HCT116 (cell line): Measurements from ENCODE around the gene SEMA5A. TPM values are rescaled to one million over a fixed set of nuclear protein-coding genes. Genes with fewer than 3 reads are reported as not detected.

Experiments used
- ATAC-seq: fragments of 200-7000 bp; cut with Tn5 transposase; 2 replicates; pipeline ENCODE4 v1.9.1; 2020; ENCODE audit warnings: mild to moderate bottlenecking, moderate library complexity
- BruUV-seq: library from RNA; stranded (reverse); fragments of 400-500 nt; replicated peaks from 2 replicates; lab custom pipeline; 2021; lab: Mats Ljungman, UMichigan
- CTCF ChIA-PET: fragments of 300-600 bp; sonication (Branson Sonifier 250); formaldehyde crosslinking; loops from one replicate; lab custom pipeline; 2021; ENCODE audit warnings: antibody characterized with exemption; lab: Charles Lee
- POLR2A ChIA-PET: fragments of 300-600, 350-600 bp; sonication (Branson Sonifier 250); formaldehyde crosslinking; loops from one replicate; lab custom pipeline; 2021; ENCODE audit warnings: antibody characterized with exemption; lab: Charles Lee
- RAD21 ChIA-PET, 2 experiments: fragments of 300-600 bp; sonication (Branson Sonifier 250); formaldehyde crosslinking; loops; one replicate each; lab custom pipeline; 2023; ENCODE audit warnings: low total read pairs in 2 of 2; ENCODE audit not compliant: uncharacterized antibody in 2 of 2, unreplicated experiment in 2 of 2, low non-redundant PET in 1 of 2; lab: Charles Lee
- DNase-seq: peaks from one replicate; pipeline ENCODE4 v3.0.0-alpha.2; 2010; ENCODE audit warnings: low read depth, low spot score
- H2AFZ ChIP-seq: fragments of 200-600 bp; shearing (Covaris generic), sonication (generic); 2 replicates; pipeline ENCODE4 v1.6.1; 2017; ENCODE audit warnings: low read depth, mixed run types, mixed read lengths, antibody characterized with exemption, low read length; ENCODE audit not compliant: poor library complexity, severe bottlenecking
- H3K27ac ChIP-seq: 2 replicates; pipeline ENCODE4 v1.5.1; 2012; ENCODE audit warnings: low read depth, low read length
- H3K27me3 ChIP-seq: fragments of 200-600 bp; sonication (generic); 2 replicates; pipeline ENCODE4 v1.6.1; 2016; ENCODE audit warnings: mixed run types, low read length, mixed read lengths; ENCODE audit not compliant: insufficient read depth
- H3K36me3 ChIP-seq, 2 experiments: fragments of 200-500 bp in 1 of 2; fragments of 200-600 bp in 1 of 2; sonication (Bioruptor generic) in 1 of 2; sonication (generic) in 1 of 2; 2 replicates each; pipeline versions ENCODE4 v1.5.1 to v1.6.1; 2014 to 2016; ENCODE audit warnings: low read length in 2 of 2, inconsistent platforms in 1 of 2, mixed read lengths in 1 of 2, mixed run types in 1 of 2; ENCODE audit not compliant: insufficient read depth in 2 of 2, control insufficient read depth in 1 of 2
- H3K4me1 ChIP-seq, 2 experiments: fragments of 200-600 bp in 1 of 2; sonication (generic) in 1 of 2; 2 replicates each; pipeline versions ENCODE4 v1.5.1 to v1.6.1; 2012 to 2017; ENCODE audit warnings: low read length in 2 of 2, inconsistent platforms in 1 of 2, mild to moderate bottlenecking in 1 of 2, mixed read lengths in 1 of 2, mixed run types in 1 of 2, moderate library complexity in 1 of 2; ENCODE audit not compliant: insufficient read depth in 2 of 2, control insufficient read depth in 1 of 2
- H3K4me2 ChIP-seq: fragments of 200-600 bp; sonication (generic); 2 replicates; pipeline ENCODE4 v1.6.1; 2017; ENCODE audit warnings: mixed run types, low read length, mixed read lengths
- H3K4me3 ChIP-seq, 2 experiments: fragments of 200-600 bp in 1 of 2; sonication (generic) in 1 of 2; replicated peaks in 1 of 2; 2 replicates each; pipeline ENCODE4 v1.5.1; 2011 to 2016; ENCODE audit warnings: low read length in 2 of 2, control low read depth in 1 of 2, low read depth in 1 of 2, mild to moderate bottlenecking in 1 of 2, mixed read lengths in 1 of 2, mixed run types in 1 of 2
- H3K79me2 ChIP-seq: fragments of 200-600 bp; sonication (generic); 2 replicates; pipeline ENCODE4 v1.6.1; 2017; ENCODE audit warnings: mild to moderate bottlenecking, mixed run types, low read length, moderate library complexity, mixed read lengths; ENCODE audit not compliant: insufficient read depth
- H3K9ac ChIP-seq: fragments of 200-600 bp; sonication (generic); 2 replicates; pipeline ENCODE4 v1.6.1; 2016; ENCODE audit warnings: low read length, mixed read lengths
- H3K9me2 ChIP-seq: fragments of 200-600 bp; sonication (generic), shearing (Covaris generic); 2 replicates; pipeline ENCODE4 v1.6.1; 2017; ENCODE audit warnings: mixed run types, mild to moderate bottlenecking, moderate library complexity; ENCODE audit not compliant: insufficient read depth
- H3K9me3 ChIP-seq, 2 experiments: fragments of 200-500 bp in 1 of 2; fragments of 200-600 bp in 1 of 2; sonication (Bioruptor generic) in 1 of 2; sonication (generic) in 1 of 2; 2 replicates each; pipeline ENCODE4 v1.6.1; 2014 to 2017; ENCODE audit warnings: low read length in 2 of 2, mixed read lengths in 2 of 2, inconsistent platforms in 1 of 2, low read depth in 1 of 2, mild to moderate bottlenecking in 1 of 2, mixed run types in 1 of 2, moderate library complexity in 1 of 2; ENCODE audit not compliant: control insufficient read depth in 1 of 2, insufficient read depth in 1 of 2
- H4K20me1 ChIP-seq: fragments of 200-600 bp; sonication (generic), shearing (Covaris generic); 2 replicates; pipeline ENCODE4 v1.6.1; 2017; ENCODE audit warnings: mixed run types, mild to moderate bottlenecking, moderate library complexity; ENCODE audit not compliant: insufficient read depth
- CBX3 ChIP-seq: IDR thresholded peaks from 2 replicates; pipeline ENCODE4 v1.6.1; 2012; ENCODE audit warnings: low read depth
- EGR1 ChIP-seq: IDR thresholded peaks from 2 replicates; pipeline ENCODE4 v1.6.1; 2012; ENCODE audit warnings: low read depth
- FOSL1 ChIP-seq: IDR thresholded peaks from 2 replicates; pipeline ENCODE4 v1.6.1; 2012; ENCODE audit warnings: low read depth
- JUND ChIP-seq: IDR thresholded peaks from 2 replicates; pipeline ENCODE4 v1.6.1; 2012
- POLR2AphosphoS5 ChIP-seq: IDR thresholded peaks from 2 replicates; pipeline ENCODE4 v1.6.1; 2011; ENCODE audit warnings: mild to moderate bottlenecking, low read depth, low read length, moderate library complexity
- RAD21 ChIP-seq: IDR thresholded peaks from 2 replicates; pipeline ENCODE4 v1.6.1; 2012; ENCODE audit warnings: low read depth, mild to moderate bottlenecking
- SP1 ChIP-seq: IDR thresholded peaks from 2 replicates; pipeline ENCODE4 v1.6.1; 2012; ENCODE audit warnings: low read depth
- SRF ChIP-seq: IDR thresholded peaks from 2 replicates; pipeline ENCODE4 v1.6.1; 2012; ENCODE audit warnings: low read depth
- TCF7L2 ChIP-seq: IDR thresholded peaks from 2 replicates; pipeline ENCODE4 v1.7.0; 2011; ENCODE audit warnings: borderline replicate concordance, inconsistent platforms; ENCODE audit not compliant: insufficient read depth, insufficient read length; ENCODE audit errors: extremely low read depth
- YY1 ChIP-seq: IDR thresholded peaks from 2 replicates; pipeline ENCODE4 v1.6.1; 2011; ENCODE audit warnings: low read length, low read depth, moderate library complexity, mild to moderate bottlenecking; ENCODE audit not compliant: insufficient replicate concordance; ENCODE audit errors: extremely low read depth
- ZFX ChIP-seq: fragments of 450-650 bp; IDR thresholded peaks from 2 replicates; pipeline ENCODE4 v1.6.1; 2017
- intact Hi-C: fragments of 100-400 bp; cut with micrococcal nuclease; formaldehyde crosslinking; loops from 2 replicates; pipeline ENCODE4 v1.10.0; 2022
- total RNA-seq: library from RNA; stranded (reverse); gene quantifications from one replicate; pipeline ENCODE4 v1.2.1, GENCODE V29; 2021; ENCODE audit not compliant: unreplicated experiment
- TF ChIP-seq, protein P1 (sequence below): IDR thresholded peaks from 2 replicates; pipeline ENCODE4 v1.6.1; 2011; ENCODE audit warnings: mild to moderate bottlenecking, low read length, moderate library complexity; ENCODE audit not compliant: insufficient replicate concordance; ENCODE audit errors: extremely low read depth
- TF ChIP-seq, protein P2 (sequence below): IDR thresholded peaks from 2 replicates; pipeline ENCODE4 v1.6.1; 2012

SEMA5A gene
- total RNA-seq, 1 experiment from 2014 or later: 0.02 TPM

- DNase-seq: no peak
- CTCF ChIA-PET: no interaction called here
- Histone ChIP-seq H3K27me3 (no peaks in the 10 kb centered on the region), H3K4me3 (no peak overlapping the region), H3K36me3 (no peaks in the 10 kb centered on the region), H3K9me3 (peaks cover 11 to 22% of the 10 kb centered on the region in 2 experiments; a peak in 2 of 4 replicates), H3K9ac (no peak overlapping the region), H3K79me2 (no peaks in the 10 kb centered on the region), H4K20me1 (no peaks in the 10 kb centered on the region), H3K27ac (no peak overlapping the region), H3K9me2 (no peaks in the 10 kb centered on the region), H3K4me1 (no peaks in the 10 kb centered on the region), H2AFZ (no peak overlapping the region), H3K4me2 (no peak overlapping the region)
- no peak for ATAC-seq
- POLR2A ChIA-PET: no interaction called here
- RAD21 ChIA-PET: no interaction called here
- BruUV-seq: no TSS peak
- intact Hi-C loops: no loop called here
- no peak for TF ChIP-seq SRF
- TF ChIP-seq RAD21: no peak
- TF ChIP-seq TCF7L2: no peak
- TF ChIP-seq JUND: no peak
- no peak for TF ChIP-seq FOSL1
- no peak for TF ChIP-seq POLR2AphosphoS5
- no peak for TF ChIP-seq EGR1
- TF ChIP-seq SP1: no peak
- TF ChIP-seq YY1: no peak
- TF ChIP-seq, protein P1, sequence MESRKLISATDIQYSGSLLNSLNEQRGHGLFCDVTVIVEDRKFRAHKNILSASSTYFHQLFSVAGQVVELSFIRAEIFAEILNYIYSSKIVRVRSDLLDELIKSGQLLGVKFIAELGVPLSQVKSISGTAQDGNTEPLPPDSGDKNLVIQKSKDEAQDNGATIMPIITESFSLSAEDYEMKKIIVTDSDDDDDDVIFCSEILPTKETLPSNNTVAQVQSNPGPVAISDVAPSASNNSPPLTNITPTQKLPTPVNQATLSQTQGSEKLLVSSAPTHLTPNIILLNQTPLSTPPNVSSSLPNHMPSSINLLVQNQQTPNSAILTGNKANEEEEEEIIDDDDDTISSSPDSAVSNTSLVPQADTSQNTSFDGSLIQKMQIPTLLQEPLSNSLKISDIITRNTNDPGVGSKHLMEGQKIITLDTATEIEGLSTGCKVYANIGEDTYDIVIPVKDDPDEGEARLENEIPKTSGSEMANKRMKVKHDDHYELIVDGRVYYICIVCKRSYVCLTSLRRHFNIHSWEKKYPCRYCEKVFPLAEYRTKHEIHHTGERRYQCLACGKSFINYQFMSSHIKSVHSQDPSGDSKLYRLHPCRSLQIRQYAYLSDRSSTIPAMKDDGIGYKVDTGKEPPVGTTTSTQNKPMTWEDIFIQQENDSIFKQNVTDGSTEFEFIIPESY: no peak
- TF ChIP-seq ZFX: no peak
- TF ChIP-seq, protein P2, sequence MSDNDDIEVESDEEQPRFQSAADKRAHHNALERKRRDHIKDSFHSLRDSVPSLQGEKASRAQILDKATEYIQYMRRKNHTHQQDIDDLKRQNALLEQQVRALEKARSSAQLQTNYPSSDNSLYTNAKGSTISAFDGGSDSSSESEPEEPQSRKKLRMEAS: no peak
- TF ChIP-seq CBX3: no peak
Measured at GRCh38 chr5:9358961-9359685, 186.8 kb downstream of the SEMA5A start.
